Activated naive CD8-positive, alpha-beta T cell treated with anti-CD3 and anti-CD28 coated beads for 36 hours (primary cell): ENCODE results near the gene CYFIP1. TPM values are rescaled to one million over a fixed set of nuclear protein-coding genes. Genes with fewer than 3 reads are reported as not detected.

Experiments used
- DNase-seq: peaks from one replicate; pipeline ENCODE4 v3.0.0; 2021
- H3K27ac Mint-ChIP-seq: one replicate; pipeline ENCODE4 v1.8.0; 2022; ENCODE audit warnings: mild to moderate bottlenecking, moderate library complexity, mixed read lengths
- H3K27me3 Mint-ChIP-seq: one replicate; pipeline ENCODE4 v1.8.0; 2022; ENCODE audit warnings: mild to moderate bottlenecking, mixed read lengths
- H3K36me3 Mint-ChIP-seq: one replicate; pipeline ENCODE4 v1.8.0; 2021; ENCODE audit warnings: mild to moderate bottlenecking, mixed read lengths
- H3K4me1 Mint-ChIP-seq: one replicate; pipeline ENCODE4 v1.8.0; 2021; ENCODE audit warnings: mixed read lengths
- H3K4me3 Mint-ChIP-seq: one replicate; pipeline ENCODE4 v1.8.0; 2022; ENCODE audit warnings: mild to moderate bottlenecking, moderate library complexity, mixed read lengths
- H3K9me3 Mint-ChIP-seq: one replicate; pipeline ENCODE4 v1.8.0; 2022; ENCODE audit warnings: mixed read lengths
- total RNA-seq, 2 experiments: library from RNA; stranded (reverse); gene quantifications; one replicate each; pipeline ENCODE4 v1.2.3, GENCODE V29; 2021

Gene CYFIP1
- total RNA-seq, 2 experiments from 2014 or later, result 14.9 to 17.1 TPM

DNA sequence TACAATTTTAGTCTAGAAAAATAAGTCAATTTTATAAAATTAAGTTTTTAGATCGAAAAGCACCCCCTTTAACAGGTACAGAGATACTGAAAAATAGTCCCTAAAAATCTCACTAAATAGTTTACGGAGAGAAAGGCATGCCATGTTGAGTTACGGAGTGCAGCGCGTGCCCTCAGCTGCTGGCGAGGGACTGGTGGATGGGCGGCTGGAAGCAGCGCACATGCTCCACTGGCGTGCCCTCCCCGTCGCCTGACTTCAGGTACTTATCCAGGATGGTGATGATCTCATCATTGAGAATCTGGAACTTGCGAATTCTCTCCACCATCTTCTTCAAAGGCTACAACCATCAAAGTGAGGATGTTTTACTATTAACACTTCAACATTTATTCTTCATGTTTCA lies 110.3 kb downstream of the CYFIP1 start:
- DNase-seq, result no peak
- peaks cover 30% of the 10 kb centered on the region for H3K36me3 Mint-ChIP-seq
- no peaks in the 10 kb centered on the region for H3K4me1 Mint-ChIP-seq

DNA sequence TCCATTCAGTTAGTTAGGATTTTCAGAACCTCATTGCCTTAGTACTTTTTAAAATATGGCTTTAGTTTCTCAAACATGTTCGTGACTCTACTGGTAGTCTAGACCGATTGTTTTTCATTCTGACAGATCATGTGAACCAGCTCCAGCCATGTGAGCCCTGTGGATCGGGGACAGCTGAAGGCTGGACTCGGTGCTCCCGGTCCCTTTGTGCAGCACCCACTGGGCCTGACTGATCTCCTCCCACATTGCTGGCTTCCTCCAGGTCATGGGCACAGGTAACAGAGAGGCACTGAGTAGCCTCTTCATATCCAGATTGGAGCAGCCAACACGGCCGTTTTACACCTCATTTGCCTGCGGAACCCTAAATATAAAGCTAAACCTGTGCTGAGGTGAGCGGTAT lies 111.2 kb downstream of the CYFIP1 start:
- H3K4me3 Mint-ChIP-seq, result no peak overlapping the region
- no peaks in the 10 kb centered on the region for H3K4me1 Mint-ChIP-seq
- H3K9me3 Mint-ChIP-seq, result no peaks in the 10 kb centered on the region
- DNase-seq, result no peak
- no peak overlapping the region for H3K27ac Mint-ChIP-seq
- H3K36me3 Mint-ChIP-seq, result peaks cover 35% of the 10 kb centered on the region
- H3K27me3 Mint-ChIP-seq, result no peaks in the 10 kb centered on the region

More for the DNA sequence above, 110.3 kb downstream of the CYFIP1 start:
- H3K27me3 Mint-ChIP-seq, result no peaks in the 10 kb centered on the region
- no peaks in the 10 kb centered on the region for H3K9me3 Mint-ChIP-seq
- no peak overlapping the region for H3K27ac Mint-ChIP-seq
- no peak overlapping the region for H3K4me3 Mint-ChIP-seq

- Mint-ChIP-seq H3K4me1 (no peaks in the 10 kb centered on the region), H3K27ac (no peak overlapping the region), H3K36me3 (peaks cover 40% of the 10 kb centered on the region), H3K4me3 (no peak overlapping the region), H3K9me3 (no peaks in the 10 kb centered on the region), H3K27me3 (no peaks in the 10 kb centered on the region)
- DNase-seq, result no peak
Measured at GRCh38 chr15:22868495-22868894, 111.7 kb downstream of the CYFIP1 start.

DNA sequence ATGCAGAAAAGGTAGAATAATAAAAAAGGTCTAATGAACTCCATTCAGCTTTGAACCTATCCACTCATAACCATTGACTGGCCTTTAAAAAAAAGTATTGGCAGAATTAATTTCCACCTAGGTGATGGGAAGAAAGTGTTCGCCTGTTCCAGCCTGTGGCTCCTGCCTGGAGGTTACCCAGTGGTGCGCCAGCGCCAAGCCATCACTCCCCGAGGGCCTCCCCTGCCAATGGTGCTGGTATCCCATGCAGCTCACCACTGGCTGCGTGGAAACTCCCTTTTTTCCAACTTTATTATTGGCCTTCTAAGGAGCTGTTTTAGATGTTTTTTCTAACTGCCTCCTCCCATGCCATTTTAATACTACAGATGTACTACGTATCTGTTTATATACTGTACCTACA lies 112.3 kb downstream of the CYFIP1 start:
- no peak overlapping the region for H3K4me3 Mint-ChIP-seq
- H3K36me3 Mint-ChIP-seq, result peaks cover 41% of the 10 kb centered on the region
- H3K27ac Mint-ChIP-seq, result peak overlapping the region; percentile 12
- H3K9me3 Mint-ChIP-seq, result no peaks in the 10 kb centered on the region
- DNase-seq, result no peak
- no peaks in the 10 kb centered on the region for H3K27me3 Mint-ChIP-seq
- H3K4me1 Mint-ChIP-seq, result no peaks in the 10 kb centered on the region

DNA sequence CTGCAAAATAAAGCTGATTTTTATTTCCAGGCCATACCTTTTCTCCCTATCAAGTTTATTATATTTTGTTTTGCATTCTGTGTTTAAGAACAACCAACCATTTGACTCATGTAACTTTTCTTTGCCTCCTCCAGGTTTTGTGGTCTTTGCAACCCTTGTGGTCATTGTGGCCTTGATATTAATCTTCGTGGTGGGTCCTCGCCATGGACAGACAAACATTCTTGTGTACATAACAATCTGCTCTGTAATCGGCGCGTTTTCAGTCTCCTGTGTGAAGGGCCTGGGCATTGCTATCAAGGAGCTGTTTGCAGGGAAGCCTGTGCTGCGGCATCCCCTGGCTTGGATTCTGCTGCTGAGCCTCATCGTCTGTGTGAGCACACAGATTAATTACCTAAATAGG lies 114.1 kb downstream of the CYFIP1 start:
- H3K4me3 Mint-ChIP-seq, result no peak overlapping the region
- no peaks in the 10 kb centered on the region for H3K9me3 Mint-ChIP-seq
- no peak overlapping the region for H3K27ac Mint-ChIP-seq
- DNase-seq, result no peak
- H3K4me1 Mint-ChIP-seq, result peaks cover 2% of the 10 kb centered on the region
- peaks cover 47% of the 10 kb centered on the region for H3K36me3 Mint-ChIP-seq
- H3K27me3 Mint-ChIP-seq, result no peaks in the 10 kb centered on the region

DNA sequence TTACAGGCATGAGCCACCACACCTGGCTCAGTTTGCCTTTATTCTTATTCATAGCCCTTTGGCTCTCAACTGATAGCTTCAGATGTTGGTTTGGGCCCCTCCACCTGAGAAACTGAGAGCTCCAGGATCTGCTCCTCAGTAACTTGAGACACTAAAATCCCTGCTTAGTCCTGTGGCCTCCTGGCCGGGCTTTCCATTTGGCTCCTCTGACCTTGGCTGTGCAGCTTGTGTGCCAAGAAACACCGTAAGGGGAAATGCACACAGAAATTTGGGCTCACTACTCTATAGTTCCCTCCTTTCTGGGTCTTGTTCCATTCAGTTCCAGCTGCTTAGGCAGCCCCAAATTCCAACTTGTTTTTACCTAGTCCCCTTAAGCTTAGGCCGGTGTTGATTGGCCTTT lies 116.8 kb downstream of the CYFIP1 start:
- H3K36me3 Mint-ChIP-seq, result peaks cover 50% of the 10 kb centered on the region
- H3K27ac Mint-ChIP-seq, result no peak overlapping the region

GRCh38 chr15:22861161-22861560 lies 119.0 kb downstream of the CYFIP1 start:
- Mint-ChIP-seq H3K4me3 (no peak overlapping the region), H3K9me3 (no peaks in the 10 kb centered on the region), H3K27ac (no peak overlapping the region), H3K36me3 (peaks cover 54% of the 10 kb centered on the region), H3K27me3 (no peaks in the 10 kb centered on the region), H3K4me1 (peaks cover 4% of the 10 kb centered on the region)
- DNase-seq, result no peak

More for the DNA sequence above, 116.8 kb downstream of the CYFIP1 start:
- Mint-ChIP-seq H3K9me3 (no peaks in the 10 kb centered on the region), H3K27me3 (no peaks in the 10 kb centered on the region), H3K4me1 (peaks cover 4% of the 10 kb centered on the region), H3K4me3 (no peak overlapping the region)
- no peak for DNase-seq

- no peak overlapping the region for H3K27ac Mint-ChIP-seq
- H3K36me3 Mint-ChIP-seq, result peaks cover 40% of the 10 kb centered on the region
- H3K9me3 Mint-ChIP-seq, result no peaks in the 10 kb centered on the region
- no peaks in the 10 kb centered on the region for H3K27me3 Mint-ChIP-seq
- H3K4me3 Mint-ChIP-seq, result no peak overlapping the region
- peaks cover 2% of the 10 kb centered on the region for H3K4me1 Mint-ChIP-seq
- DNase-seq, result no peak
Measured at GRCh38 chr15:22856659-22857058, 123.5 kb downstream of the CYFIP1 start.

GRCh38 chr15:22855791-22856190 lies 124.4 kb downstream of the CYFIP1 start:
- no peaks in the 10 kb centered on the region for H3K27me3 Mint-ChIP-seq
- no peak overlapping the region for H3K4me3 Mint-ChIP-seq

DNA sequence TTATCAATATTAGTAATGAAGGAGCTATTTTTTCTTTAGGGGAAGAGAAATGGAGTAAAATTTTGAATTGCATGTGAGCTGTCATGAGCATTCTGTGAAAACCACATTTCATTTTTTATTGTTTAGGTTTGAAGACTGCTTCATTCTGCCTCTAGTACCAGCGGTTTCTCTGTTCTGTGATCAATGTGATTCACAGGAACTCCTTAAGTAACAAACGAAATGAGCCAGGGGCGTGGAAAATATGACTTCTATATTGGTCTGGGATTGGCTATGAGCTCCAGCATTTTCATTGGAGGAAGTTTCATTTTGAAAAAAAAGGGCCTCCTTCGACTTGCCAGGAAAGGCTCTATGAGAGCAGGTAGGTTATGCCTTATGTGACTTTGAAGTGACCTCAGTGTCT lies 128.7 kb downstream of the CYFIP1 start:
- DNase-seq, result no peak
- Mint-ChIP-seq H3K27me3 (no peaks in the 10 kb centered on the region), H3K4me1 (peaks cover 16% of the 10 kb centered on the region), H3K9me3 (no peaks in the 10 kb centered on the region), H3K36me3 (peaks cover 27% of the 10 kb centered on the region), H3K4me3 (no peak overlapping the region), H3K27ac (no peak overlapping the region)

More at GRCh38 chr15:22855791-22856190, 124.4 kb downstream of the CYFIP1 start:
- no peak for DNase-seq
- Mint-ChIP-seq H3K36me3 (peaks cover 34% of the 10 kb centered on the region), H3K9me3 (no peaks in the 10 kb centered on the region), H3K27ac (no peak overlapping the region), H3K4me1 (peaks cover 6% of the 10 kb centered on the region)

DNA sequence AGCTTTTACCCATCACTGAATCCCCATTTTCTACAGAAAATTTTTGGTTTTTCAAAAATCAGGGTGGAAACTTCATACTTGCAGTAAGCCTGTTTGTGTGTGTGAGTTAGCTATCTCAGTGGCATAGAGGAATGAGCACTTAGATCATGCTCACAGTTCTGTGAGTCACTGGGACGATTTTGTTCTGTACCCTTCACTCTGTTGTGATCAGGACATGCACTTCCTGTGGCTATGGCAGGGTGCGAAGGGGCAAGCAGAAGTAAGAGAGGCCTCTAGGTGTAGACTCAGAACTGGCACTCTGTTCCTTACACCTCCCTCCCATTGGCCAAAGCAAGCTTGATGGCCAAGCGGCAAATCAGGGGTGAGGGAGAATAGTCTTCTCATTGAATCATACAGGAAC lies 130.1 kb downstream of the CYFIP1 start:
- DNase-seq, result no peak
- Mint-ChIP-seq H3K4me3 (no peak overlapping the region), H3K9me3 (no peaks in the 10 kb centered on the region), H3K36me3 (peaks cover 22% of the 10 kb centered on the region), H3K4me1 (peaks cover 20% of the 10 kb centered on the region), H3K27ac (peak overlapping the region; percentile 25), H3K27me3 (no peaks in the 10 kb centered on the region)

- DNase-seq, result no peak
- Mint-ChIP-seq H3K36me3 (peaks cover 22% of the 10 kb centered on the region), H3K27me3 (no peaks in the 10 kb centered on the region), H3K4me3 (no peak overlapping the region), H3K4me1 (peaks cover 42% of the 10 kb centered on the region), H3K27ac (no peak overlapping the region), H3K9me3 (no peaks in the 10 kb centered on the region)
Measured at GRCh38 chr15:22846073-22846472, 134.1 kb downstream of the CYFIP1 start.

DNA sequence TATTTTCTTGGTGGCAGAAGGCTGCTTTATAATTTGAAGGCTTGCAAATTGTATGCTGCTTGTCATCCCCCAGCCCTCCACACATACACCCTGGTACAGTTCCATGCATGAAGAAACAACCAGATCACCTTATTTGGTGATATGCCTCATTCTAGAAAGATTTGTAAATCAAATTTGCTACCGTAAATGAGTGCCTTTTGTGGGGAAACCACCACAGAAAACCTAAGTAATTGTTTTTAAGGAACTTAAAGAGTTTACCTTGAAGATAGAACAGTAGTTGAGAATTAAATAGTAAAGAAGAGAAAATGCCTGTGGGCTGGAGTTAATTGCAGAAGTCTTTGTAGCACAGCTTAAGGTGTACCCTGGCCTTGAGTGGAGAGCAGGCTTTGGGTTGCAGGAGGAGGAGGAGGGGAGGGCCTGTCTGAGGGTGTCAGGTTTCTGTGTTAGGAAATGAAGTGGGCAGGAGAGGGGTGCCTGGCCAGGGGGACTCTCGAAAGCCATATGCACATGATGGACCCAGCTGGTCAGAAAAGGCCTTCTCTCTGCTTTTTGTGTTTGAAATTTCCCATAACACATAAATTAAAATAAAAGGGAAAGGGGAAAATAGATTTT lies 134.8 kb downstream of the CYFIP1 start:
- no peak for DNase-seq
- Mint-ChIP-seq H3K4me3 (no peak overlapping the region), H3K27me3 (no peaks in the 10 kb centered on the region), H3K27ac (no peak overlapping the region), H3K36me3 (peaks cover 25% of the 10 kb centered on the region), H3K9me3 (no peaks in the 10 kb centered on the region), H3K4me1 (peaks cover 43% of the 10 kb centered on the region)

- H3K4me1 Mint-ChIP-seq, result peaks cover 43% of the 10 kb centered on the region
- no peak overlapping the region for H3K27ac Mint-ChIP-seq
- peaks cover 30% of the 10 kb centered on the region for H3K36me3 Mint-ChIP-seq
- H3K9me3 Mint-ChIP-seq, result no peaks in the 10 kb centered on the region
- DNase-seq, result no peak
- no peak overlapping the region for H3K4me3 Mint-ChIP-seq
- no peaks in the 10 kb centered on the region for H3K27me3 Mint-ChIP-seq
Measured at GRCh38 chr15:22844421-22845288, 135.5 kb downstream of the CYFIP1 start.

DNA sequence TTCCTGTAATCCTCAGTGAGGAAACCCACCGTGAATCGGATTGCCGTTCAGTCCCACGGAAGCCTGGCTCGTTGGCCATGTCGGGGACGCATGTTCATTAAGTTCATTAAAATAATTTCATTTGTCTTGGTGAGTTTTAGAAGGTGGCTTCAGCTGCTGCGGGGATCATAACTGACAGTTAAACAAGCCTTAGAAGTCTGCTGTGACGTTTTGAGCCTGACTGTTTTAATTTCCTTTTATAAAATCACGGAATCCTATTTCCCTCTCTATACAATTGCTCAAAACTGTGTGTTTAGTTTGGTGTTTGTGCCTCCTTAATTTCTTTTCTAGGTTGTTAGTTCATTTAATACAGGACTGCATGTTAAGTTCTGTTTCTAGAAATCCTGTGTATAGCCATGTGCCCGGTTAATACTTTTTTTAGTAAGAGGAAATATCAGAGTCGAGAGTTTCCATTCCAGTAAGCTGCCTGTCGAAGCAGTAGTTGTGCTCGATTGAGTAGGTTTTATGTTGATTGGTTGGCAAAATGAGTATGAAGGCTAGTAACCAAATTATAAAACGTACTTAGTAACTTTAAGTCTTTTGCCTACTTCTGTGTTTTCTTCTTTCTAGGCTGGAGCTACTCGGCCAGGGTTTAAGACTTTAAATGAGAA lies 141.0 kb downstream of the CYFIP1 start:
- Mint-ChIP-seq H3K4me3 (peak overlapping the region; percentile 94), H3K36me3 (peaks cover 14% of the 10 kb centered on the region), H3K4me1 (peaks cover 28% of the 10 kb centered on the region), H3K27me3 (no peaks in the 10 kb centered on the region), H3K9me3 (no peaks in the 10 kb centered on the region), H3K27ac (peak overlapping the region; percentile 97)
- DNase-seq, result no peak
